ENCODE results near the gene ENOX1.

Gene ENOX1

GRCh38 chr13:43229506-43229905 lies 557.3 kb downstream of the ENOX1 start:
- DNase-seq (ENCODE audit: low read depth in 1 of 2, low spot score in 1 of 2): no peak

GRCh38 chr13:43227721-43228120 lies 559.1 kb downstream of the ENOX1 start:
- DNase-seq (ENCODE audit: low read depth in 1 of 2, low spot score in 1 of 2): no peak

DNA sequence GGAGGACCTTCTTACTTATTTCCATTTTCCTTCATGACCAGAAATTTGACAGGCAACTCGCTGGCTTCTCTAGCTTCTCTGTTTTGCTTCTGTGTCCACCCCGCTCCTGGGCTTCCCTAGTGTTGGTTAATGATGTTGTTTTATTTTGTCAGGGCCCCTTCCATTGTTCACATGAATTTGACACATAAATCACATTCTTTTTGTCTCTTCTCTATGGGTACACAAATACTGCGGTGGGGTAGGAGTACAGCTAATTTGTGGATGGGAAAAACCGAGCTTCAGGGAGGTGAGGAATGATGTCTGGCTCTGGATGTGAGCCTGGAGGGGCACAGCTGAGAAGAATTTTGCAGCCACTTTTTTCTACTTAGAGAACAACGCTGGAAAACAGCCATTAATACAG lies 563.6 kb downstream of the ENOX1 start:
- DNase-seq (ENCODE audit: low read depth in 1 of 2, low spot score in 1 of 2): no peak

DNA sequence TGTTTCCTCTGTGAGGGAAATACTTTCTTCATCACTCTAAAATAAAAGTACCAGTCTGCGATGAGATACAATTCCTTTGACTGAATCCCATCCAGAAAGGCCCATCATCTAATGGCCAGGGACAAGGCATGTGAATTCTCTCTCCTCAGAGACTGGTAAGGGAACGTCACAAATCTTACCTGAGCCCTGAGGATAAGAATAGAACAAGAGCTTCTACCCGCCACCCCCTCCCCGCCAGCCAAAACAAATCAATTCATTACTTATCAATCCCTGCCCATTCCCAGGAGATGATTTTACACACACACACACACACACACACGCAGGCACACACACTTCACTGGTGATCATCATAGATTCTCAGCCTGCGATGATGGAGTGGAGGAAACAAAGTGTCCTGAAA lies 564.7 kb downstream of the ENOX1 start:
- DNase-seq (ENCODE audit: low read depth in 1 of 2, low spot score in 1 of 2): no peak

GRCh38 chr13:43221611-43222010 lies 565.2 kb downstream of the ENOX1 start:
- no peak for DNase-seq (ENCODE audit: low read depth in 1 of 2, low spot score in 1 of 2)

DNA sequence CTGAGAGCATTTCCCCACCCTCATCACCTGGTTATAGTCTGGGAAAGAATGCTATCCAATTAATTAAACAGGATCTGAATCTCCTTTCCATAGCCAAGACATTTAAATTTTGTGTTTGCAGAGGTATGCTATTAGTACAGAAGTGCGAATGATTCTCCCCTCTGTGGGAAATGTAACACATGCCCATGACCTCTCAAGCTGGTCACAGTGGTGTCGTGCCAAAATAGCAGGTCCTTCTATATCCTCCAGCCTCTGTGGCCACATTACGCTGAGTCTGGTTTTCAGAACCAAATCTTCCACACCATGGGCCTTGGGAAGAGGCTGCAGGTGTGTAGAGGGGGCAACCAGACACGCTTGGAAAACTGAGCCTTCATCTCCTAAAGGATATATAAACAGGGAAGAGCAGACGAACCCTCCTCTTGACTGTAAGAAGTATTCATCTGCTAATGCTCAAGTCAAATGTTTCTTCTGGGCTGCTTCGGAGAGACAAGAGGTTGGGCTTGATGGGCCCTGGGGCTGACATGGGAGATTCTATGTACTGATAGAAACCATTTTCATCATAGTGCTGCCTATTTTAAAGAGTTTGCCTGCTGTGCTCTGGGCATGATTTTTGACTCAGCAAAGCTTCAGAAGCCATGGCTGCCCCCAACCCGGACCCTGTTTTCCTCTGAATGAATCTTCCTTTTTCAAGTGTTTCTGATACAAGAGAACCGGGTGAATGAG lies 565.7 kb downstream of the ENOX1 start:
- DNase-seq (ENCODE audit: low read depth in 1 of 2, low spot score in 1 of 2): no peak

DNA sequence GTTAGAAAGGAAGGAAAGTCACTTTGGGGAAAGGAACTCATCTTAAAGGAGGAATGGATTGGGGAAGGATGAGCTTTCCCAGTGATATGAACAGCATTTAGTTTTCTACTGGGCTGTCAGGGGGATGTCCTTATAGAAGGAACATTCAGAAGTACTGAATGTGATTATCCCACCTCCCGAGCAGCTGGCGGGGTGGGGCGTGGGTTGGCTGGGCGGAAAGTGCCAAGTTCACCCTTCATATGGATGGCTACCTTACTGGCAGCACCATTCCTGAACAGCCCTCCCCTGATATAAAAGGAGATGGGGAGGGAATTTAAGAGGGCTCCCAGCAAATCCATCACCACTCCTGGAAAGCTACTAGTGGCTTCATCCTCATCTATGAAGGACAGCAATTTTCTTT lies 572.6 kb downstream of the ENOX1 start:
- DNase-seq (ENCODE audit: low read depth in 1 of 2, low spot score in 1 of 2): no peak

DNA sequence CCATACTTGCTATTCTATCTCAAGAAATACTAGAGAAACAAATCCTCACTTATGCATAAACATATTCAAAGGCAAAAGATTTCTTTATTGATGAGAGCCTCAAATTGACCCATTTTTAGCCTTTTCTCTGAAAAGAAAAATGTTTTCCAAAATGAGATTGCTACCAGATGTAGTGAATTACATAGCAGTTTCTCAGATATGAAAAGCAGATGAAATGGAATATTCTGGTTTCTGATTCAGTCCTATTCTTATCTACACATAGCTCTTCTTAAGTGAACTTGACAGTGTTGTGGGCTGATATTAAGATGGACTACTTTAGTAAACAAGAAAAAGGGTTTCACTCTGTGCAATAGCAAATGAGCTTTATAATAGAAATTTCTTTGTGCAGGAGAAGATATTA lies 579.9 kb downstream of the ENOX1 start:
- no peak for DNase-seq (ENCODE audit: low read depth in 1 of 2, low spot score in 1 of 2)

GRCh38 chr13:43205416-43205815 lies 581.4 kb downstream of the ENOX1 start:
- DNase-seq (ENCODE audit: low read depth in 1 of 2, low spot score in 1 of 2): no peak

DNA sequence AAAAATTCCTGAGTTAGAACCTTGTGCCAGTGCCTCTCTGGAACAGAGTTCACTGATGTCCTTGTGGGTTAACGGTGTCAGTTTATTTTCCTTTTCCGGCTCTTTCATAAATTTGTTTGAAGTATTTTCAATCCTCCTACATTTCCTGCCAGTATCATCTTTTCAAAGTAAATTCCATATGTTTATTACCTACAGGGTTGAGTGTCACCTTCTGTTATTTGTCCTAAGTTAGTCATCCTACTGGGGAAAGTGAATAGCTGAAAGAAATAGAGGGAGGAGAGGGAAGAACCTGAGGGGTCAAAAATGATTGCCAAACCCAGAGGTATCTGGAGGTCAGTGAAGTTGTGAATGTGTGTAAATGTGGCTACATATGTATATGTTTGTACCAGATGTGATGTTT lies 582.2 kb downstream of the ENOX1 start:
- DNase-seq (ENCODE audit: low read depth in 1 of 2, low spot score in 1 of 2): no peak

DNA sequence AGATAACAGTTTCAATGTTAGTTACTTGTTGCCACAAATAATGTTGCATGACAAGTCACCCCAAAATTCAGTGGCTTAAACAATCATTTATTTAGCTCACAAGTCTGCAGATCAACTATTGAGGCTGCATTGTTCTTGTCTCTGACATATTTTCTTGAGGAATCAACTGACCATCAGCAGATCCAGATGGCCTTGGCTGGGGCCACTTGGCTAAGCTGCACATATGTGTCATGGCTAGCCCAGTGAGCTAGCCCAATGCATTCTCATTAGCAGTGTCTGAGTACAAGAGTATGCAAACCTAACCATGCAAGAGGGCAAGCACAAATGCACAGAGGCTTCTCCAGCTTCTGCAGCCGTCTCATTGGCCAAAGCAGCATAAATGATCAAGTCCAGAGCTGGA lies 583.0 kb downstream of the ENOX1 start:
- no peak for DNase-seq (ENCODE audit: low read depth in 1 of 2, low spot score in 1 of 2)

DNA sequence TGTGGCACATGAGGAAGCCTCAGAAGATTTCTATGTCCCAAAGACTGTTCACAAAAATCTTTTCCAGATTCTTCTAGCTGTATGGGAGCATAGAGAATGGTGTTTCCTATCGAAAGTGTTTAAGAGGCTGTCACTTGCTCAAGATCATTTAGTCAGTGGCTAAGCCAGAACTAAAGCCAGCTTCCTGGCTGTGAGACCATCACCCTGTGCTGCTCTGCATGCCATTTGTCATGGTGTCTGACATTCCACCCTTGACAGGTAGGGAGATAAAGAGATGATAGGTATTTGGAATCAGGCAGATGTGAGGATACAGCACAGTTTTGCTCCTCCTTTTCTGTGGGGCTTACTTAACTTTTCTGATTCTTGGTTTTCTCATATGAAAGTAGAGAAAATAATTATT lies 586.0 kb downstream of the ENOX1 start:
- no peak for DNase-seq (ENCODE audit: low read depth in 1 of 2, low spot score in 1 of 2)

DNA sequence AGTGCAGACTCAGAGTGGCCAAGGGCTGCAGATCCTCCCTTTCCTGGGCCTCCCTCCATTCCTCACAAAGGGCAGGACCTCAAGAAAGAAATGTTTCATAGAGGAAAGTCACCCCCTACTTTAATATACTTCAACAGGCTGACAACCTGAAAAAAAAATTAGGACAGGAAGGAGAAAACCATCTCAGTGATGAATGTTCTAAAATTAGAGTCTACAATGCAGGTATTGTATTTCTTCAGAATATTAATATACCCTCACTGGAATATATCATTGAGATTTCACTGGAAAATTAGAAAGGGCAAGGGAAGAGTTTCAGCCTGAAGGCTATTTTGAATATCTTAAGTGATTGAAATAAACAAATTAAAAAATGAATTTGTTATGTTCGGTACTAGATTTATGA lies 586.5 kb downstream of the ENOX1 start:
- DNase-seq (ENCODE audit: low read depth in 1 of 2, low spot score in 1 of 2): no peak

GRCh38 chr13:43196750-43197370 lies 589.9 kb downstream of the ENOX1 start:
- no peak for DNase-seq (ENCODE audit: low read depth in 1 of 2, low spot score in 1 of 2)

DNA sequence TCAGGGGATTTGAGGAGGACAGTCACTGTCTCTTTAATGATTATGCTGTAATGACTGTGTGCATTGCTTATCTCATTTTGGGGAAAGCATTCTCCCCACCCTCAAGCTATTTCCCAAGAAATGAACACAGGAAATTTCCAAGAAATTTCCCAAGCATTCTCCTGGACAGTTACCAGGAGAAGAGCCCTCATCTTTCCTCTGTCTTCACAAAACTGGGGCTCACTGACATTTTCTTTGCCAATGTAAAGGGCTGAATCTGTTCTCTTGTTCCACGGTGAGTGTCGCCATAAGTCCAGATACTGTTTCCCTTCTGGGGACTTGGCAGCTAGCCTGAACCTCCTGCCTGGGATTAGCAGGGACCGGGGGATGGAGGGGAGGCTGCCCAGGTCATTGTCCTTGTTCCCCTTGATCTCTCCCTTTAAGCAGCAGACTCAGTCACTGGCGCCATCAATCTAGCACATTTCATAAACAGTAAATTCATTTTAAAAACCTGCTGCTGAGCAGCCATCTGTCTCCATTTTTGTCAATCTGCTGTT lies 590.6 kb downstream of the ENOX1 start:
- no peak for DNase-seq (ENCODE audit: low read depth in 1 of 2, low spot score in 1 of 2)

GRCh38 chr13:43195551-43195950 lies 591.2 kb downstream of the ENOX1 start:
- no peak for DNase-seq (ENCODE audit: low read depth in 1 of 2, low spot score in 1 of 2)

DNA sequence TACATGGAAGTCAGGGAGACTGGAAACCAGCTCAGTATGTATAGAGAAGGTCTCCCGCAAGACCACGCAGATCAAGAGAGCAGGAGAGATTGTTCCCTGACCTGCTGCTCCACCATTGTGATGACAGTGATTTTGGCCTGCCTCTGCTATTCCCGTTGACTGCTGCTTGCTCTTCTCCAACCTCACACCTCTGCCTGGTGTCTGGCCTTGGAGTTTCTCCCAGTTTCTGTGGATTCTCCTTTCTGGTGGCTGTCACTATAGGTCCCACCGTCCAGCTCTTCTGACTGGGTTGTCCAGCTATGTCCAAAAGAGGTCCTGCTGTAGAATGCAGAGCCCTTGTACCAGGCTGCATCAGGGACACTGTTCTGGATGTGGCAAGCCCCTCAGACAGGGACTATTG lies 591.7 kb downstream of the ENOX1 start:
- no peak for DNase-seq (ENCODE audit: low read depth in 1 of 2, low spot score in 1 of 2)

GRCh38 chr13:43193789-43194420 lies 592.9 kb downstream of the ENOX1 start:
- no peak for DNase-seq (ENCODE audit: low read depth in 1 of 2, low spot score in 1 of 2)

DNA sequence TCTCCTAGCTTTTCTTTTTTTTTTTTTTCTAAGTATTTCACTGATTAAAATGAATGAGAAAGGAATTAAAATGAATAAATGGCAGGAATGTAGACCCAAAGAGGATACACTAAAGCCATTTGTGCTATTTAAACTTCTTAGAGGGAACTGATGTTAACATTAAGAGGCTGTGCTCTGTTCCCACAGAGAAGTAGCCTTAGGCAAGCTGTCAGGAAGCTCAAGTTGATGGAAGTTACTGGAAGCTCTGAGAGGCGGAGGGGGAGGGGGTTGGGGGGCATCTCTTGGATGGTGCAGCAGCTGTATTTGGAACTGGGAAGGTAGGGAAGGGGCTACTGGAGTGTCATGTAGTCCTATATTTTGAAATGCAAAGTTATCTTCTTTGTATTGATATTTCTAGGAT lies 595.2 kb downstream of the ENOX1 start:
- no peak for DNase-seq (ENCODE audit: low read depth in 1 of 2, low spot score in 1 of 2)

GRCh38 chr13:43185226-43185625 lies 601.5 kb downstream of the ENOX1 start:
- no peak for DNase-seq (ENCODE audit: low read depth in 1 of 2, low spot score in 1 of 2)

DNA sequence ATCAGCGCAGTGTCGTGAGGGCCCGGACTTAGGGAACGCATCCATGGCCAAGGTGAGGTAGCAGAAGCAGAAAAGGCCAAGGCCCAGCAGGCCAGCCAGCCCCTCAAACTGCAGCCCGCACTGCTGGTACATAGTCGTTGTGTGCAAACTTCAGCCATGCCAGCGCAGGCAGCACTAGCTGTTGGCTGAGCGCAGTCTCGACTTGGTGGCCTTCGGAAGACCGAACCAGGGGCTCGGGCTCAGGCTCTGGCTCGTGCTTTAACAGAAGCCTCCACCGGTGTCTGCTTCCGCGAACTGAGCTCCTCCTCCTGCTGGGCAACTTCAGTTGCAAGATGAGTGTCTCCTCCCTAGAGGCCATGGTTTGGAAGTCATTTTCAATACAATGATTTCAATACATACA lies 605.9 kb downstream of the ENOX1 start:
- DNase-seq (ENCODE audit: low read depth in 1 of 2, low spot score in 1 of 2): no peak

- DNase-seq (ENCODE audit: low read depth in 1 of 2, low spot score in 1 of 2): no peak
Measured at GRCh38 chr13:43180036-43180660, 606.6 kb downstream of the ENOX1 start.

Measured in stimulated activated CD4-positive, alpha-beta T cell treated with anti-CD3 and anti-CD28 coated beads, Interleukin-15, amount 100 ng/mL, for 1 hour (primary cell).